ENCODE measurements around the gene APBA2. TPM values are rescaled to one million over a fixed set of nuclear protein-coding genes. Genes with fewer than 3 reads are reported as not detected.

APBA2 gene
- total RNA-seq, 2 donors from 2014 or later, result 0.77 to 1.0 TPM

DNA sequence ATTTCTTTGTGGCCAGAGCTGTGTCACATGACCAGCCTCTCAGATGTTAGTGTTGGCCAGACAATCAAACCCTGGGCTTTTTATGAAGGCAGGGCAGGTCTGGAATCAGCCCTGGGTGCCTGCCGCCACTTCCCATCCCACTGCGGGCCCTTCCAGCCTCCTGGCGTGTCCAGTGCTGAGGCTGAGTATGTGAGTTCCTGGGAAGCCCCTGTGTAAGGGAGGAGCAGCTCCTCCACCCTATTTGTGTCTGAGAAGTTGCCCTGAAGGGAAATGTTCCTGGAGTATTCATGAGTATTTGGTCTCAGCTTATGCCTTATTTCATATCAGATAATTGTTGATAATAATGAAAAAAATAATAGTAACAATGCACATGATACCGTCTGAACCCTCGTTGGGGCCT lies 193.7 kb downstream of the APBA2 start:
- no peak for DNase-seq
- intact Hi-C loops (cut with DNase I), result no loop called here
- H3K27ac ChIP-seq, result no peak overlapping the region

GRCh38 chr15:29081781-29082180 lies 196.0 kb downstream of the APBA2 start:
- Histone ChIP-seq H3K4me1 (no peaks in the 10 kb centered on the region), H3K36me3 (no peaks in the 10 kb centered on the region), H3K4me3 (no peak overlapping the region), H3K9me3 (no peaks in the 10 kb centered on the region), H3K27ac (no peak overlapping the region), H3K9ac (ENCODE audit: low read depth in 2 of 2, low read length in 2 of 2) (no peak overlapping the region), H3K27me3 (no peaks in the 10 kb centered on the region)
- no peak for DNase-seq
- TF ChIP-seq CTCF (IDR thresholded peaks at IDR 0.05), result no peak
- intact Hi-C loops (cut with DNase I), result no loop called here

More for the DNA sequence above, 193.7 kb downstream of the APBA2 start:
- H3K9ac ChIP-seq (ENCODE audit: low read depth in 2 of 2, low read length in 2 of 2), result no peak overlapping the region
- no peak overlapping the region for H3K4me3 ChIP-seq
- no peaks in the 10 kb centered on the region for H3K9me3 ChIP-seq
- no peaks in the 10 kb centered on the region for H3K27me3 ChIP-seq
- no peaks in the 10 kb centered on the region for H3K36me3 ChIP-seq
- no peaks in the 10 kb centered on the region for H3K4me1 ChIP-seq
- no peak for TF ChIP-seq CTCF (IDR thresholded peaks at IDR 0.05)

- Histone ChIP-seq H3K27me3 (no peaks in the 10 kb centered on the region), H3K4me1 (no peaks in the 10 kb centered on the region), H3K4me3 (no peak overlapping the region), H3K36me3 (no peaks in the 10 kb centered on the region), H3K9ac (ENCODE audit: low read depth in 2 of 2, low read length in 2 of 2) (no peak overlapping the region), H3K9me3 (no peaks in the 10 kb centered on the region), H3K27ac (no peak overlapping the region)
- TF ChIP-seq CTCF (IDR thresholded peaks at IDR 0.05), result no peak
- intact Hi-C loops (cut with DNase I), result no loop called here
- no peak for DNase-seq
Observed at GRCh38 chr15:29083161-29083560, 197.4 kb downstream of the APBA2 start.

DNA sequence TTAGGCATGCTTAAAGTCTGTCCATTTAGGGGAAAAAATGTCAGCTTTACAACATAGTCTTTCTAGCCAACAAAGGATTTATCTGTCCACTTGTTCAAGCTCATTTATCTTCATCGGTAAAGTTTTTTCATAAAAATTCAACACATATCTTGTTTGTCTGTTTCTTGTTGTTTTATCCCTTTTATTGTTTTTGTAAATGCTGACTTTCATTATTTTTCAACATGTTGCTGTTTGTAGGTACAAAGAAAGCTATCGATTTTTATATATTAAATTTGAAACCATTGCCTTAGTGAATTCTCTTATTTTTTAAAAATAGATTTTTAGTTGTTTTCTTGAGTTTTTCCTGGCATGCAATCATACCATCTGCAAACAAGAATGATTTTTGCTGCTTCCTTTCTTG lies 198.1 kb downstream of the APBA2 start:
- Histone ChIP-seq H3K27ac (no peak overlapping the region), H3K36me3 (no peaks in the 10 kb centered on the region), H3K9ac (ENCODE audit: low read depth in 2 of 2, low read length in 2 of 2) (no peak overlapping the region), H3K9me3 (no peaks in the 10 kb centered on the region), H3K4me1 (no peaks in the 10 kb centered on the region), H3K27me3 (no peaks in the 10 kb centered on the region), H3K4me3 (no peak overlapping the region)
- no peak for DNase-seq
- intact Hi-C loops (cut with DNase I), result no loop called here
- no peak for TF ChIP-seq CTCF (IDR thresholded peaks at IDR 0.05)

DNA sequence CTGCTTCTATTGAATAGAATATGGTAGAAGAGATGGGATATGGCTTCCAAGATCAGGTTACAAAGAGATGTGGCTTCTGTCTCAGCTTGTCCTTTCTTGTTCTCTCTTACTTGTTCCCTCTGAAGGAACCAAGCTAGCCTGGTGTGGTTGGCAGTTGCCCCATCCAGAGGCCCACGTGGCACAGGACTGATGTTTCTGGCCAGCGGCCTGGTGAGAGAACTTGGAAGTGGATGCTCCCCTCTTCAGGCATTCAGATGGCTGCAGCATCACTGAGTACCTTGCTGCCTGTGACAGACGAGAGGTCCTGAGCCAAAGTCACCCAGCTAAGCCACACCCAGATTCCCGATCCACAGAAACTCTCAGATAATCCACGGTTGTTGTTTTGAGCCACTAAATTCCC lies 200.2 kb downstream of the APBA2 start:
- H3K36me3 ChIP-seq, result no peaks in the 10 kb centered on the region
- no peak overlapping the region for H3K9ac ChIP-seq (ENCODE audit: low read depth in 2 of 2, low read length in 2 of 2)
- DNase-seq, result no peak
- H3K27me3 ChIP-seq, result no peaks in the 10 kb centered on the region
- no peak overlapping the region for H3K4me3 ChIP-seq
- no peak for TF ChIP-seq CTCF (IDR thresholded peaks at IDR 0.05)
- no peaks in the 10 kb centered on the region for H3K4me1 ChIP-seq
- intact Hi-C loops (cut with DNase I), result no loop called here
- no peak overlapping the region for H3K27ac ChIP-seq
- no peaks in the 10 kb centered on the region for H3K9me3 ChIP-seq

- intact Hi-C loops (cut with DNase I), result no loop called here
- no peak for TF ChIP-seq CTCF (IDR thresholded peaks at IDR 0.05)
- Histone ChIP-seq H3K4me1 (no peaks in the 10 kb centered on the region), H3K4me3 (no peak overlapping the region), H3K9ac (ENCODE audit: low read depth in 2 of 2, low read length in 2 of 2) (no peak overlapping the region), H3K27ac (no peak overlapping the region), H3K36me3 (no peaks in the 10 kb centered on the region), H3K27me3 (no peaks in the 10 kb centered on the region), H3K9me3 (no peaks in the 10 kb centered on the region)
- DNase-seq, result no peak
Observed at GRCh38 chr15:29086891-29087290, 201.1 kb downstream of the APBA2 start.

All from colonic mucosa (tissue), 4 donors.